ENCODE results near the gene R3HDM2. TPM values are rescaled to one million over a fixed set of nuclear protein-coding genes. Genes with fewer than 3 reads are reported as not detected.

The R3HDM2 gene
- total RNA-seq, 1 experiment from 2014 or later = 34.7 TPM

- CTCF ChIA-PET = no interaction called here
Observed at GRCh38 chr12:57380300-57380699, 50.5 kb downstream of the R3HDM2 start.

GRCh38 chr12:57377103-57377840 lies 53.6 kb downstream of the R3HDM2 start:
- peaks cover 8% of the 10 kb centered on the region; the same call in 1 of the 2 replicates for H3K36me3 Mint-ChIP-seq
- H3K27ac Mint-ChIP-seq = peak overlapping the region; percentile 84; the same call in 1 of the 2 replicates
- no peak for DNase-seq (ENCODE audit: low spot score)
- no peak overlapping the region for H3K4me3 Mint-ChIP-seq
- no peaks in the 10 kb centered on the region for H3K9me3 Mint-ChIP-seq
- no peaks in the 10 kb centered on the region for H3K27me3 Mint-ChIP-seq (ENCODE audit: low read depth)
- H3K4me1 Mint-ChIP-seq = peaks cover 4% of the 10 kb centered on the region
- no peak for TF ChIP-seq OVOL2 (CRISPR knock-in tag; IDR thresholded peaks at IDR 0.05; ENCODE audit: borderline replicate concordance)
- TF ChIP-seq ATF2 (CRISPR knock-in tag; IDR thresholded peaks at IDR 0.05; ENCODE audit: borderline replicate concordance, low read depth) = no peak
- no peak for TF ChIP-seq SP1 (CRISPR knock-in tag; conservative IDR thresholded peaks at IDR 0.05)
- no peak for TF ChIP-seq TCF7 (CRISPR knock-in tag; IDR thresholded peaks at IDR 0.05; ENCODE audit: low read depth)
- TF ChIP-seq FOXK1 (CRISPR knock-in tag; IDR thresholded peaks at IDR 0.05) = no peak
- TF ChIP-seq TEAD1 (CRISPR knock-in tag; IDR thresholded peaks at IDR 0.05) = no peak
- TF ChIP-seq CREM (CRISPR knock-in tag; IDR thresholded peaks at IDR 0.05) = no peak
- no peak for TF ChIP-seq ATF6 (CRISPR knock-in tag; IDR thresholded peaks at IDR 0.05)
- no peak for TF ChIP-seq NR3C1 (CRISPR knock-in tag; conservative IDR thresholded peaks at IDR 0.05; ENCODE audit: low read depth)
- no peak for TF ChIP-seq NFE2L1 (CRISPR knock-in tag; IDR thresholded peaks at IDR 0.05)
- no peak for TF ChIP-seq ZNF138 (CRISPR knock-in tag; conservative IDR thresholded peaks at IDR 0.05)
- TF ChIP-seq GABPB1 (CRISPR knock-in tag; IDR thresholded peaks at IDR 0.05) = no peak
- TF ChIP-seq ZNF532 (CRISPR knock-in tag; IDR thresholded peaks at IDR 0.05; ENCODE audit: borderline replicate concordance) = no peak
- ChIA-PET CTCF (no interaction called here), POLR2A (no interaction called here)
- ATAC-seq = no peak; the same call in 1 of the 2 replicates

More at GRCh38 chr12:57380300-57380699, 50.5 kb downstream of the R3HDM2 start:
- POLR2A ChIA-PET = no interaction called here
- no peaks in the 10 kb centered on the region for H3K27me3 Mint-ChIP-seq (ENCODE audit: low read depth)
- H3K4me3 Mint-ChIP-seq = no peak overlapping the region
- ATAC-seq (no peak), DNase-seq (ENCODE audit: low spot score) (no peak)
- H3K4me1 Mint-ChIP-seq = peaks cover 4% of the 10 kb centered on the region
- TF ChIP-seq ZNF232 (CRISPR knock-in tag; IDR thresholded peaks at IDR 0.05) (no peak), NR1H2 (CRISPR knock-in tag; IDR thresholded peaks at IDR 0.05) (no peak), GABPB1 (CRISPR knock-in tag; IDR thresholded peaks at IDR 0.05) (no peak), GRHL2 (CRISPR knock-in tag; IDR thresholded peaks at IDR 0.05; ENCODE audit: insufficient replicate concordance, severe bottlenecking) (no peak), ELF4 (CRISPR knock-in tag; IDR thresholded peaks at IDR 0.05; ENCODE audit: low read depth) (no peak)
- peaks cover 8% of the 10 kb centered on the region; the same call in 1 of the 2 replicates for H3K36me3 Mint-ChIP-seq
- no peaks in the 10 kb centered on the region for H3K9me3 Mint-ChIP-seq
- peak overlapping the region; percentile 4; the same call in 1 of the 2 replicates for H3K27ac Mint-ChIP-seq

Measured in WTC11 (cell line).